Left lung (tissue), 10 donors: Measurements from ENCODE around the gene PEA15. TPM values are rescaled to one million over a fixed set of nuclear protein-coding genes. Genes with fewer than 3 reads are reported as not detected.
A peak's percentile ranks its signal among the peaks of the same experiment; 100 is the strongest.

Experiments
- ATAC-seq: fragments of 200-7000 bp; cut with Tn5 transposase; one replicate; pipeline ENCODE4 v1.9.1; 2020; ENCODE audit warnings: moderate library complexity
- DNase-seq, 4 donors: peaks; one replicate each; pipeline ENCODE4 v3.0.0-alpha.2; 2013 to 2020
- H3K27ac ChIP-seq, 2 donors: fragments of 200-600 bp; sonication (generic) in 1 of 2; one replicate each; pipeline versions ENCODE4 v1.5.0 to v1.8.0; 2020 to 2021
- H3K27me3 ChIP-seq, 2 donors: fragments of 200-600 bp; sonication (generic) in 1 of 2; one replicate each; pipeline versions ENCODE4 v1.5.0 to v1.8.0; 2020 to 2021
- H3K36me3 ChIP-seq, 2 donors: fragments of 200-600 bp; sonication (generic) in 1 of 2; one replicate each; pipeline versions ENCODE4 v1.5.0 to v1.8.0; 2020 to 2021
- H3K4me1 ChIP-seq, 2 donors: fragments of 200-600 bp; one replicate each; pipeline ENCODE4 v1.8.0; 2021
- H3K4me3 ChIP-seq, 2 donors: fragments of 200-600 bp; sonication (generic) in 1 of 2; one replicate each; pipeline versions ENCODE4 v1.5.0 to v1.8.0; 2020 to 2021; ENCODE audit warnings: mild to moderate bottlenecking in 1 of 2
- H3K9me3 ChIP-seq, 2 donors: fragments of 200-600 bp; sonication (generic) in 1 of 2; one replicate each; pipeline versions ENCODE4 v1.5.0 to v1.8.0; 2020 to 2021
- CTCF ChIP-seq, 2 donors: fragments of 200-600 bp; sonication (generic) in 1 of 2; IDR thresholded peaks; one replicate each; pipeline versions ENCODE4 v1.5.0 to v1.8.0; 2021; ENCODE audit warnings: antibody characterized with exemption in 2 of 2
- intact Hi-C, 2 donors: fragments of 100-400 bp; cut with DNase I; formaldehyde crosslinking; loops; one replicate each; pipeline versions ENCODE4 v1.11.2 to v1.14.2; 2022
- polyA plus RNA-seq, 6 donors: library from polyadenylated mRNA; unstranded; fragments of 120-200 nt; gene quantifications; one replicate each; pipeline ENCODE4 v1.2.1, GENCODE V29; 2013; ENCODE audit not compliant: insufficient read length in 6 of 6
- total RNA-seq, 2 donors: library from RNA; stranded (reverse); fragmentation: NEBNext Ultra II Directional; extraction: Animal tissue kit (Norgen Biotek cat#: 25700); gene quantifications; one replicate each; pipeline ENCODE4 v1.2.1, GENCODE V29; 2021
- donor health status: DM: no; HTN: yes; CAD: no.
- donor health status: DM: no; HTN: no; CAD: no.

Gene PEA15
- total and polyA plus RNA-seq, 8 donors = 131 to 178 (median 144) TPM

GRCh38 chr1:160219062-160219929 is 14.1 kb downstream of the PEA15 start:
- peak; percentile 71 for ATAC-seq
- no peaks in the 10 kb centered on the region for H3K9me3 ChIP-seq
- H3K36me3 ChIP-seq = peaks cover 4 to 100% of the 10 kb centered on the region in 2 donors
- intact Hi-C loops = no loop called here
- H3K27me3 ChIP-seq = no peaks in the 10 kb centered on the region
- peak; percentile 45 to 46 for TF ChIP-seq CTCF (IDR thresholded peaks at IDR 0.05)
- peak in 1 of 4 donors; percentile 68 for DNase-seq
- H3K4me3 ChIP-seq = no peak overlapping the region
- H3K4me1 ChIP-seq = peaks cover 0 to 21% of the 10 kb centered on the region in 2 donors
- H3K27ac ChIP-seq = peak overlapping the region; percentile 30 to 45

- Histone ChIP-seq H3K27ac (no peak overlapping the region), H3K36me3 (peaks cover 1 to 100% of the 10 kb centered on the region in 2 donors)
- ATAC-seq = no peak
These were observed 15.1 kb downstream of the PEA15 start for GRCh38 chr1:160220301-160220700.

GRCh38 chr1:160221089-160221488 is 15.9 kb downstream of the PEA15 start:
- H3K4me3 ChIP-seq = no peak overlapping the region
- peaks cover 0 to 21% of the 10 kb centered on the region in 2 donors for H3K4me1 ChIP-seq
- H3K27me3 ChIP-seq = no peaks in the 10 kb centered on the region
- peaks cover 0 to 100% of the 10 kb centered on the region in 2 donors for H3K36me3 ChIP-seq
- intact Hi-C loops = no loop called here
- TF ChIP-seq CTCF (IDR thresholded peaks at IDR 0.05) = no peak
- no peak for DNase-seq
- H3K9me3 ChIP-seq = no peaks in the 10 kb centered on the region
- peak; percentile 51 for ATAC-seq
- H3K27ac ChIP-seq = no peak overlapping the region

More at GRCh38 chr1:160220301-160220700, 15.1 kb downstream of the PEA15 start:
- no peaks in the 10 kb centered on the region for H3K9me3 ChIP-seq
- no peaks in the 10 kb centered on the region for H3K27me3 ChIP-seq
- no peak for DNase-seq
- H3K4me3 ChIP-seq = no peak overlapping the region
- peaks cover 0 to 21% of the 10 kb centered on the region in 2 donors for H3K4me1 ChIP-seq
- no peak for TF ChIP-seq CTCF (IDR thresholded peaks at IDR 0.05)
- intact Hi-C loops = no loop called here

GRCh38 chr1:160222546-160222945 is 17.4 kb downstream of the PEA15 start:
- no peaks in the 10 kb centered on the region for H3K27me3 ChIP-seq
- no peak overlapping the region for H3K4me3 ChIP-seq
- peaks cover 0 to 17% of the 10 kb centered on the region in 2 donors for H3K4me1 ChIP-seq
- DNase-seq = no peak
- no peak for ATAC-seq
- TF ChIP-seq CTCF (IDR thresholded peaks at IDR 0.05) = no peak
- H3K9me3 ChIP-seq = no peaks in the 10 kb centered on the region
- intact Hi-C loops = no loop called here
- peaks cover 0 to 100% of the 10 kb centered on the region in 2 donors for H3K36me3 ChIP-seq
- no peak overlapping the region for H3K27ac ChIP-seq

- Histone ChIP-seq H3K36me3 (peaks cover 0 to 100% of the 10 kb centered on the region in 2 donors), H3K9me3 (no peaks in the 10 kb centered on the region), H3K27ac (no peak overlapping the region), H3K27me3 (no peaks in the 10 kb centered on the region), H3K4me1 (peaks cover 0 to 4% of the 10 kb centered on the region in 2 donors), H3K4me3 (no peak overlapping the region)
- no peak for ATAC-seq
- intact Hi-C loops = no loop called here
- DNase-seq = no peak
- TF ChIP-seq CTCF (IDR thresholded peaks at IDR 0.05) = no peak
These were observed 19.4 kb downstream of the PEA15 start for GRCh38 chr1:160224606-160225005.
